ENCODE results near the gene SPAG8.

GRCh38 chr9:35789541-35789940, 22.5 kb downstream of the SPAG8 start:
- no peak for TF ChIP-seq POLR2A (IDR thresholded peaks at IDR 0.05)
- no peak for TF ChIP-seq CTCF (IDR thresholded peaks at IDR 0.05)
- no peak for TF ChIP-seq POLR2AphosphoS5 (IDR thresholded peaks at IDR 0.05)

Data from prostate gland (tissue), 2 donors.